Prostate gland (tissue), 2 donors: ENCODE results near the gene TNFRSF14. TPM values are rescaled to one million over a fixed set of nuclear protein-coding genes. Genes with fewer than 3 reads are reported as not detected.
A peak's percentile ranks its signal among the peaks of the same experiment; 100 is the strongest.

Experiments
- DNase-seq: peaks from one replicate; pipeline ENCODE4 v3.0.0-alpha.2; 2019; ENCODE audit warnings: low spot score
- H3K27ac ChIP-seq, 2 donors: fragments of 200-600 bp; sonication (generic); 2 replicates each; pipeline ENCODE4 v1.5.1; 2017 to 2019
- H3K27me3 ChIP-seq: fragments of 200-600 bp; sonication (generic); replicated peaks from 2 replicates; pipeline ENCODE4 v1.5.1; 2019; ENCODE audit not compliant: insufficient read depth
- H3K36me3 ChIP-seq, 2 donors: fragments of 200-600 bp; sonication (generic); 1 replicate in 1 of 2; 2 replicates in 1 of 2; pipeline versions ENCODE4 v1.5.1 to v1.8.1; 2017 to 2019
- H3K4me1 ChIP-seq: fragments of 200-600 bp; sonication (generic); replicated peaks from 2 replicates; pipeline ENCODE4 v1.5.1; 2019
- H3K4me3 ChIP-seq, 2 donors: fragments of 200-600 bp; sonication (generic); 2 replicates each; pipeline ENCODE4 v1.5.1; 2017 to 2019
- H3K9me3 ChIP-seq: fragments of 200-600 bp; sonication (generic); 2 replicates; pipeline ENCODE4 v1.5.1; 2017
- POLR2A ChIP-seq: fragments of 450-650 bp; IDR thresholded peaks from one replicate; pipeline ENCODE4 v1.6.1; 2016; ENCODE audit warnings: antibody characterized with exemption, mild to moderate bottlenecking
- POLR2AphosphoS5 ChIP-seq: sonication (generic); formaldehyde crosslinking; IDR thresholded peaks from one replicate; pipeline ENCODE4 v1.6.1; 2017; ENCODE audit warnings: antibody characterized with exemption
- WGBS: methylation state at CpG from one replicate; pipeline ENCODE4 v1.1.5; 2018; 5-methylcytosine and 5-hydroxymethylcytosine counted together
- intact Hi-C: fragments of 100-400 bp; cut with DNase I; formaldehyde crosslinking; loops from one replicate; pipeline ENCODE4 v1.14.2; 2022
- total RNA-seq, 2 donors: library from RNA; depleted of rRNA; stranded (reverse); fragments of >200 nt; gene quantifications; one replicate each; pipeline ENCODE4 v1.1.0, GENCODE V29; 2016
- TF ChIP-seq, protein P1 (sequence below), 4 experiments: fragments of 200-600 bp in 2 of 4; fragments of 450-650 bp in 2 of 4; sonication (generic) in 2 of 4; IDR thresholded peaks; 1 replicate in 3 of 4; 2 replicates in 1 of 4; pipeline ENCODE4 v1.5.1; 2016 to 2019; ENCODE audit warnings: antibody characterized with exemption in 4 of 4, mild to moderate bottlenecking in 2 of 4, moderate library complexity in 2 of 4

Gene TNFRSF14
- total RNA-seq, 2 donors from 2014 or later: 83.3 to 105 TPM

DNA sequence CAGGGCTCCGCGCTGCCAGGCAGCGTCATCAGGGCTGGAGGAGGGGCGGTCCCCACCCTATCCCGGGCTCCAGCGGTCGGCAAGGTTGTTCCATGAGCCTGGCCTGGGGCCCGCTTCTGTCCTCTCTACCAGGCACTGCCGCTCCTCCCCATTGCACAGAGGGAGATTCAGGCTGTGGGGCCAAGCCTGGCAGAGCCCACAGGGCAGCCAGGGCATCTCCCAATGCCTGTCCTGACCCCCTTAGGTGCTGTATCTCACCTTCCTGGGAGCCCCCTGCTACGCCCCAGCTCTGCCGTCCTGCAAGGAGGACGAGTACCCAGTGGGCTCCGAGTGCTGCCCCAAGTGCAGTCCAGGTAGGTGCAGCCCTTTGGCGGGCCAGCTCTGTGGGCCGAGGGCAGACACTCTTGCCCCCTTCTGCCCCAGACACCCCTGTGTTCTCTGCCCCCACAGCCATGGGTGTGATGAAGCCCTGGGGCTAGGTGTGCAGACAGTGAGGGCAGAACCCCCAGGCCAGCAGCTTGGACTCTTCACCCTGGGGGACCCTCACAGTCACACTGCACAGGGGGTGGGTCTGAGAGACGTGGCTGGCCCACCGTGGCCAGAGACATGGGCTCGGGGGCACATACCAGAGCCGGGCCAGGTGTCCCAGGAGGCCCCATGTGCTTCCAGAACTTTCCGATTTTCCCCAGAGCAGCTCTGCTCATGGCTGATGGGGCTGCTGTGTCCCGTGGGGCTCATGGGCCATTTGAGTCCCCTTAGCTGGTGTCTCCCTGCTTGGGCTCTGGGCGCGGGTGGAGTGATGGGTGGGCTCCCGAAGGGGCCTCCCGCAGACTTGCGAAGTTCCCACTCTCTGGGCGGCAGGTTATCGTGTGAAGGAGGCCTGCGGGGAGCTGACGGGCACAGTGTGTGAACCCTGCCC, 1.6 kb downstream of the TNFRSF14 start:
- peak; percentile 49 for DNase-seq
- peaks cover 20% of the 10 kb centered on the region for H3K4me1 ChIP-seq
- peak overlapping the region; percentile 90 to 94 for H3K27ac ChIP-seq
- no peaks in the 10 kb centered on the region for H3K9me3 ChIP-seq
- no peaks in the 10 kb centered on the region for H3K36me3 ChIP-seq
- intact Hi-C loops: no loop called here
- H3K27me3 ChIP-seq: no peaks in the 10 kb centered on the region
- TF ChIP-seq, protein P1, sequence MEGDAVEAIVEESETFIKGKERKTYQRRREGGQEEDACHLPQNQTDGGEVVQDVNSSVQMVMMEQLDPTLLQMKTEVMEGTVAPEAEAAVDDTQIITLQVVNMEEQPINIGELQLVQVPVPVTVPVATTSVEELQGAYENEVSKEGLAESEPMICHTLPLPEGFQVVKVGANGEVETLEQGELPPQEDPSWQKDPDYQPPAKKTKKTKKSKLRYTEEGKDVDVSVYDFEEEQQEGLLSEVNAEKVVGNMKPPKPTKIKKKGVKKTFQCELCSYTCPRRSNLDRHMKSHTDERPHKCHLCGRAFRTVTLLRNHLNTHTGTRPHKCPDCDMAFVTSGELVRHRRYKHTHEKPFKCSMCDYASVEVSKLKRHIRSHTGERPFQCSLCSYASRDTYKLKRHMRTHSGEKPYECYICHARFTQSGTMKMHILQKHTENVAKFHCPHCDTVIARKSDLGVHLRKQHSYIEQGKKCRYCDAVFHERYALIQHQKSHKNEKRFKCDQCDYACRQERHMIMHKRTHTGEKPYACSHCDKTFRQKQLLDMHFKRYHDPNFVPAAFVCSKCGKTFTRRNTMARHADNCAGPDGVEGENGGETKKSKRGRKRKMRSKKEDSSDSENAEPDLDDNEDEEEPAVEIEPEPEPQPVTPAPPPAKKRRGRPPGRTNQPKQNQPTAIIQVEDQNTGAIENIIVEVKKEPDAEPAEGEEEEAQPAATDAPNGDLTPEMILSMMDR (IDR thresholded peaks at IDR 0.05): no peak
- TF ChIP-seq POLR2AphosphoS5: peak; percentile 11
- peak; percentile 27 for TF ChIP-seq POLR2A
- peak overlapping the region; percentile 53 to 60 for H3K4me3 ChIP-seq
- WGBS: 90% methylated on average over 27 of the region's 30 CpGs

DNA sequence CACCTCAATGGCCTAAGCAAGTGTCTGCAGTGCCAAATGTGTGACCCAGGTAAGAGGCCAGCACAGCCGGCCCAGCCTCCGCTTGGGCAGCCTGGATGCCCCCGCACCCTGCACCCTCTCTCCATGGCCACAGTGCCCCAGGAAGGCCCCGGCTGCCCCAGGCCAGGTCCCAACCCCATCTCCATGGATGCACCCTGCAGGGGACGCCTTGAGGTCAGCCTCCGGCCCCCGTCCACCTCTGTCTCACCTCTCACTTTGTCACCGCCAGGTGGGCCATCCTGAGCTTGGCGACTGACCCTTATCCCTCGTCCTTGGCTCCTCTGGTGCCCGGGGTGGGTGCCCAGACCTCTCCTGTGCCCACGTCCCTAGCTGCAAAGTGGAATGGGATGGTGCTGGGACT, 2.2 kb downstream of the TNFRSF14 start:
- DNase-seq: no peak
- Histone ChIP-seq H3K36me3 (no peaks in the 10 kb centered on the region), H3K27me3 (no peaks in the 10 kb centered on the region), H3K9me3 (no peaks in the 10 kb centered on the region), H3K4me1 (peaks cover 20% of the 10 kb centered on the region), H3K4me3 (no peak overlapping the region), H3K27ac (no peak overlapping the region)
- WGBS: 96% methylated on average over 12 of the region's 12 CpGs
- intact Hi-C loops: no loop called here
- TF ChIP-seq POLR2AphosphoS5 (no peak), POLR2A (no peak)
- TF ChIP-seq, protein P1 (IDR thresholded peaks at IDR 0.05): no peak

- no peak for DNase-seq
Measured at GRCh38 chr1:2558861-2559260, 2.7 kb downstream of the TNFRSF14 start.

GRCh38 chr1:2559509-2560298, 3.5 kb downstream of the TNFRSF14 start:
- H3K4me3 ChIP-seq: no peak overlapping the region
- H3K4me1 ChIP-seq: peaks cover 20% of the 10 kb centered on the region
- TF ChIP-seq POLR2AphosphoS5: no peak
- TF ChIP-seq, protein P1 (IDR thresholded peaks at IDR 0.05): no peak
- TF ChIP-seq POLR2A: no peak
- DNase-seq: no peak
- H3K9me3 ChIP-seq: no peaks in the 10 kb centered on the region
- intact Hi-C loops: no loop called here
- no peak overlapping the region for H3K27ac ChIP-seq
- H3K36me3 ChIP-seq: no peaks in the 10 kb centered on the region
- 86% methylated on average over 34 of the region's 35 CpGs for WGBS
- H3K27me3 ChIP-seq: no peaks in the 10 kb centered on the region

More at GRCh38 chr1:2558861-2559260, 2.7 kb downstream of the TNFRSF14 start:
- Histone ChIP-seq H3K27ac (no peak overlapping the region), H3K27me3 (no peaks in the 10 kb centered on the region), H3K36me3 (no peaks in the 10 kb centered on the region), H3K4me1 (peaks cover 20% of the 10 kb centered on the region), H3K9me3 (no peaks in the 10 kb centered on the region), H3K4me3 (no peak overlapping the region)
- WGBS: 100% methylated on average over 5 of the region's 6 CpGs
- TF ChIP-seq POLR2A (no peak), POLR2AphosphoS5 (no peak)
- TF ChIP-seq, protein P1 (IDR thresholded peaks at IDR 0.05): no peak
- intact Hi-C loops: no loop called here
